ENCODE results near the gene PITPNC1. TPM values are rescaled to one million over a fixed set of nuclear protein-coding genes. Genes with fewer than 3 reads are reported as not detected.
A peak's percentile ranks its signal among the peaks of the same experiment; 100 is the strongest.

The PITPNC1 gene
- total and polyA plus RNA-seq, 7 donors, result 3.0 to 15.7 (median 5.6) TPM

- H3K4me1 ChIP-seq, result peaks cover 0 to 8% (median 0%) of the 10 kb centered on the region in 4 donors
- peaks cover 0 to 11% (median 0%) of the 10 kb centered on the region in 4 donors for H3K36me3 ChIP-seq
- no peak for DNase-seq
- no peaks in the 10 kb centered on the region for H3K9me3 ChIP-seq
- intact Hi-C loops (cut with DNase I), result no loop called here
- no peak for TF ChIP-seq CTCF (IDR thresholded peaks at IDR 0.05)
- TF ChIP-seq POLR2A (IDR thresholded peaks at IDR 0.05), result no peak
- H3K27me3 ChIP-seq, result no peaks in the 10 kb centered on the region
- H3K4me3 ChIP-seq, result no peak overlapping the region
- H3K27ac ChIP-seq, result peak overlapping the region in 1 of 4 donors; percentile 52
- WGBS, 2 donors, result 87% methylated on average over 13 of the region's 13 CpGs
These were observed 259.9 kb downstream of the PITPNC1 start for GRCh38 chr17:67636834-67637520.

GRCh38 chr17:67637901-67638641 is 261.0 kb downstream of the PITPNC1 start:
- no peak for TF ChIP-seq POLR2AphosphoS5 (IDR thresholded peaks at IDR 0.05)
- no peak for TF ChIP-seq EP300 (IDR thresholded peaks at IDR 0.05)
- TF ChIP-seq CTCF (IDR thresholded peaks at IDR 0.05), result no peak
- no peak for TF ChIP-seq POLR2A (IDR thresholded peaks at IDR 0.05)
- no peak for DNase-seq
- WGBS, 2 donors, result 41 to 77% methylated on average over 8 of the region's 8 CpGs
- Histone ChIP-seq H3K27ac (peak overlapping the region in 1 of 4 donors; percentile 33), H3K4me1 (peaks cover 0 to 8% (median 0%) of the 10 kb centered on the region in 4 donors), H3K9me3 (no peaks in the 10 kb centered on the region), H3K4me3 (no peak overlapping the region), H3K27me3 (no peaks in the 10 kb centered on the region), H3K36me3 (peaks cover 0 to 4% (median 0%) of the 10 kb centered on the region in 4 donors)
- intact Hi-C loops (cut with DNase I), result no loop called here

- H3K36me3 ChIP-seq, result no peaks in the 10 kb centered on the region
- H3K9me3 ChIP-seq, result no peaks in the 10 kb centered on the region
- H3K27me3 ChIP-seq, result no peaks in the 10 kb centered on the region
- WGBS, 2 donors, result 94 to 95% methylated on average over 4 of the region's 4 CpGs
- DNase-seq, result no peak
- intact Hi-C loops (cut with DNase I), result no loop called here
- H3K27ac ChIP-seq, result peak overlapping the region in 2 of 4 donors; percentile 34 to 49
- H3K4me3 ChIP-seq, result no peak overlapping the region
- H3K4me1 ChIP-seq, result peaks cover 0 to 8% (median 0%) of the 10 kb centered on the region in 4 donors
- TF ChIP-seq POLR2A (IDR thresholded peaks at IDR 0.05) (no peak), CTCF (IDR thresholded peaks at IDR 0.05) (no peak), EP300 (IDR thresholded peaks at IDR 0.05) (no peak), POLR2AphosphoS5 (IDR thresholded peaks at IDR 0.05) (no peak)
These were observed 261.8 kb downstream of the PITPNC1 start for GRCh38 chr17:67638871-67639270.

- DNase-seq, result no peak
- peaks cover 0 to 8% (median 0%) of the 10 kb centered on the region in 4 donors for H3K4me1 ChIP-seq
- WGBS, 2 donors, result 24 to 65% methylated on average over 4 of the region's 4 CpGs
- no peaks in the 10 kb centered on the region for H3K9me3 ChIP-seq
- no peaks in the 10 kb centered on the region for H3K27me3 ChIP-seq
- no peak overlapping the region for H3K4me3 ChIP-seq
- peak overlapping the region in 3 of 4 donors; percentile 15 to 49 (median 34) for H3K27ac ChIP-seq
- TF ChIP-seq POLR2A (IDR thresholded peaks at IDR 0.05) (no peak), EP300 (IDR thresholded peaks at IDR 0.05) (no peak), CTCF (IDR thresholded peaks at IDR 0.05) (no peak), POLR2AphosphoS5 (IDR thresholded peaks at IDR 0.05) (no peak)
- H3K36me3 ChIP-seq, result no peaks in the 10 kb centered on the region
- intact Hi-C loops (cut with DNase I), result no loop called here
These were observed 262.5 kb downstream of the PITPNC1 start for GRCh38 chr17:67639555-67639954.
